Activated T-cell treated with anti-CD3 and anti-CD28 coated beads for 24 hours (primary cell): ENCODE results near the gene SELENOM.
"Not testable (repeated sequence)": the region's sequence is repeated elsewhere in the genome, so short reads cannot be mapped to it uniquely, and the experiment has no call there.

Experiments
- DNase-seq: peaks from one replicate; pipeline ENCODE4 v3.0.0-alpha.2; 2020; ENCODE audit warnings: low read depth

Gene SELENOM

GRCh38 chr22:31105282-31105929, 2.0 kb downstream of the SELENOM start:
- DNase-seq, result no peak

GRCh38 chr22:31104869-31105268, 2.5 kb downstream of the SELENOM start:
- no peak for DNase-seq

- DNase-seq, result no peak
Observed at GRCh38 chr22:31103899-31104694, 3.3 kb downstream of the SELENOM start.

GRCh38 chr22:31103111-31103510, 4.3 kb downstream of the SELENOM start:
- DNase-seq, result no peak

- DNase-seq, result no peak
Observed at GRCh38 chr22:31102441-31103081, 4.8 kb downstream of the SELENOM start.

- no peak for DNase-seq
Observed at GRCh38 chr22:31100762-31101525, 6.4 kb downstream of the SELENOM start.

GRCh38 chr22:31099841-31100761, 7.3 kb downstream of the SELENOM start:
- DNase-seq, result no peak

GRCh38 chr22:31099386-31099785, 8.0 kb downstream of the SELENOM start:
- DNase-seq, result no peak

GRCh38 chr22:31098632-31099110, 8.7 kb downstream of the SELENOM start:
- no peak for DNase-seq

GRCh38 chr22:31097941-31098631, 9.3 kb downstream of the SELENOM start:
- DNase-seq, result no peak

GRCh38 chr22:31097539-31097938, 9.8 kb downstream of the SELENOM start:
- DNase-seq, result not testable (repeated sequence)

- no peak for DNase-seq
Observed at GRCh38 chr22:31096657-31097279, 10.6 kb downstream of the SELENOM start.

GRCh38 chr22:31095637-31096249, 11.6 kb downstream of the SELENOM start:
- no peak for DNase-seq

- no peak for DNase-seq
Observed at GRCh38 chr22:31094741-31095140, 12.6 kb downstream of the SELENOM start.

- DNase-seq, result no peak
Observed at GRCh38 chr22:31094021-31094551, 13.3 kb downstream of the SELENOM start.

- no peak for DNase-seq
Observed at GRCh38 chr22:31093086-31093850, 14.1 kb downstream of the SELENOM start.

- DNase-seq, result no peak
Observed at GRCh38 chr22:31092161-31092560, 15.2 kb downstream of the SELENOM start.
